GM12875 (cell line): ENCODE data around the gene ATG14.

Experiments used
- H3K4me3 ChIP-seq: one replicate; pipeline ENCODE4 v1.5.1; 2011; ENCODE audit warnings: low read depth, low read length, control low read depth
- TF ChIP-seq, protein P1 (sequence below): IDR thresholded peaks from 2 replicates; pipeline ENCODE4 v1.5.1; 2011; ENCODE audit warnings: low read depth, mild to moderate bottlenecking, control low read depth, inconsistent platforms, low read length, moderate library complexity, borderline replicate concordance; ENCODE audit not compliant: insufficient read depth

ATG14 gene

DNA sequence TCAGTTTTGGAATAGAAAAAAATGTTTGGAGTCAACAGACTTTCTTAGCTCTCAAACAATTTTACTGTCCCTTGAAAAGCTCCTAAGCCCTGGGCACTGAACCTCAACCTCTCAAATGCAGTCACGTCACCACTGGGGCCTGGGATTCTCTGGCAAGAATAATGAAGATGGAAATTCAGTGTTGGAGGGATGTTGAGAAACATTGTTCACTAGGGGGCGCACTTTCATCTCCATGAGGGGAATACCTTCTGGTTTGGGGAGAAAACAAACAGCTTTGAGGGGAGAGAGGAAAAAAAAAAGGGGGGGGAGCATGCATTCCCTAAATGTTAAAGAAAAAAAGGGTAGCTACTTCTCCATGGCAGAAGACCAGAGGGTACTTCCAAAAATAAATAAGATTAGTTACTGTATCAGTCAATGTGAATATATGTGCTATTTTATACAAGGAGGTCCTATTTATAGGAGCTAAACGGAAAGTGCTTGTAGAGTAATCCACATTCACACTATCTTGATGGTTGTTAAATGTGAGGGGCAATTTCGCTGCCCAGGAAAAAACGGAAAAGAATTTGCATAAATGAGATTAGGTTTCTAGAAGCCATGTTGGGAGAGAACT is 34.6 kb upstream of the ATG14 start:
- no peak overlapping the region for H3K4me3 ChIP-seq
- TF ChIP-seq, protein P1, sequence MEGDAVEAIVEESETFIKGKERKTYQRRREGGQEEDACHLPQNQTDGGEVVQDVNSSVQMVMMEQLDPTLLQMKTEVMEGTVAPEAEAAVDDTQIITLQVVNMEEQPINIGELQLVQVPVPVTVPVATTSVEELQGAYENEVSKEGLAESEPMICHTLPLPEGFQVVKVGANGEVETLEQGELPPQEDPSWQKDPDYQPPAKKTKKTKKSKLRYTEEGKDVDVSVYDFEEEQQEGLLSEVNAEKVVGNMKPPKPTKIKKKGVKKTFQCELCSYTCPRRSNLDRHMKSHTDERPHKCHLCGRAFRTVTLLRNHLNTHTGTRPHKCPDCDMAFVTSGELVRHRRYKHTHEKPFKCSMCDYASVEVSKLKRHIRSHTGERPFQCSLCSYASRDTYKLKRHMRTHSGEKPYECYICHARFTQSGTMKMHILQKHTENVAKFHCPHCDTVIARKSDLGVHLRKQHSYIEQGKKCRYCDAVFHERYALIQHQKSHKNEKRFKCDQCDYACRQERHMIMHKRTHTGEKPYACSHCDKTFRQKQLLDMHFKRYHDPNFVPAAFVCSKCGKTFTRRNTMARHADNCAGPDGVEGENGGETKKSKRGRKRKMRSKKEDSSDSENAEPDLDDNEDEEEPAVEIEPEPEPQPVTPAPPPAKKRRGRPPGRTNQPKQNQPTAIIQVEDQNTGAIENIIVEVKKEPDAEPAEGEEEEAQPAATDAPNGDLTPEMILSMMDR, result peak; percentile 59; the same call in 1 of the 2 replicates

DNA sequence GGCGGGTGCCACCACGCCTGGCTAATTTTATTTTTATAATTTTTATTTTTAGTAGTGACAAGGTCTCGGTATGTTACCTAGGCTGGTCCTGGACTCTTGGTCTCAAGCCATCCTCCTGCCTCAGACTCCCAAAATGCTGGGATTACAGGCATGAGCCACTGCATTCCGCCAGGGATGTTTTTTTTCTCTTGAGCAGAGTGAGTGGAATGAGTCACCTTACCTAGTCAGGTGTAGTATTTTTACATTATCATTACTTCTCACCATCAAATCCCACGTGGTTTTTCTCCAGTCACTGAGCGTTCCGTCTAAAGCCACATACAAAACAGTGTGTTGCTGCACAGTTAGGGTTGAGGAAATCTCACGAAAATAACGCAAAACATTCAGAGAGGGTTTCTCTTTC is 29.7 kb upstream of the ATG14 start:
- TF ChIP-seq, protein P1, result no peak

DNA sequence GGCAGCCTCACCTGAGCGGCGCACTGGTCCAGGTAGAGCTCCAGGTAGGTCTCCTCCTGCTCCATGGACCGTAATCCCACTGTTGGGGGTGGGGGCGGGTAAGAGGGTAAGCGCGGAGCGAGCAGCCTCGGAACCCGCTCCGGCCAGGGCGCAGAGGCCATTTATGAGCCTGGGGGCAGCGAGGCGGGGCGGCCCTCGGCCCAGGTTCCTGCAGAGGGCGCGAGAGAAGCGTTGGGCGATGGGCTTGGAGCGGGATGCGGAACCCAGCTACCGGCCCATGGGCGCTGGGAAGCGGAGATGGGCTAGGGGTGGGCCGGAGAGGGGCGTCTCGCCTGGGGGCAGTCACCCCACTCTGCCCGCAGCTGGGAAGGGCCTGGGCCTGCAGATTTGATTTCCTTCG is 28.8 kb upstream of the ATG14 start, which contains the start of gene TBPL2:
Gene TBPL2, minus strand, starts transcription at position 232 of the 400 bp plus-strand sequence. Its CDS starts 167 bp downstream, at position 65.
- H3K4me3 ChIP-seq, result no peak within 1 kb of the TSS
- TF ChIP-seq, protein P1, result no peak

More for the DNA sequence above, 29.7 kb upstream of the ATG14 start:
- no peak overlapping the region for H3K4me3 ChIP-seq

DNA sequence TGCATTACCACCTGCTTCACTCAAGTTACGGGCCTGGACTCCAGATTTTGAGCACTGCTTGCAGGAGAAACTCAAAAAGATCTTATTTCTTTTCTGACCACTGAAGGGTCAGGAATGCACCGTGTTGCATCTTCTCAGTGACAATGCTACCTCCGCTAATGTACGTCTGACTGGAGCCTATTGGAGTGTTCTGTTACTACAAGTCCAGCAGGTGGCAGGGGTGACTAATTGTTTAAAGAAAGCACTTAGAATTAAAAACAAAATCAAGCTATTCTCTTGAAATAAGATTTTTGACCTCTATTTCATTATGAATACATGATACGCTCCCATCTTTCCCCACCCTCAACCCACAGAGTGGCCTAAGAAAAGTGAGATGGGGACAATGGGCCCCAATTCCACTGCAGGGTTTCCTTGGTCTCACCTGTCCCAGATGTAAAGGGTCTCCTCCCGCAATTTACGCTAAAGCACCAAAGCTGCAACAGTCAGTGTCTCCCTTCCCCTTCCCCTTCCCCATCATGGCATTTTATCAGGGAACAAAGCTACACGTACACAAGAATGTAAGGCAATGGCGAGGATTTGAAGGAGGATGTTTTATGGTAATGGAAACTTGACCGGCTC is 26.5 kb upstream of the ATG14 start:
- H3K4me3 ChIP-seq, result no peak overlapping the region
- TF ChIP-seq, protein P1, result peak; percentile 40; the same call in 1 of the 2 replicates

DNA sequence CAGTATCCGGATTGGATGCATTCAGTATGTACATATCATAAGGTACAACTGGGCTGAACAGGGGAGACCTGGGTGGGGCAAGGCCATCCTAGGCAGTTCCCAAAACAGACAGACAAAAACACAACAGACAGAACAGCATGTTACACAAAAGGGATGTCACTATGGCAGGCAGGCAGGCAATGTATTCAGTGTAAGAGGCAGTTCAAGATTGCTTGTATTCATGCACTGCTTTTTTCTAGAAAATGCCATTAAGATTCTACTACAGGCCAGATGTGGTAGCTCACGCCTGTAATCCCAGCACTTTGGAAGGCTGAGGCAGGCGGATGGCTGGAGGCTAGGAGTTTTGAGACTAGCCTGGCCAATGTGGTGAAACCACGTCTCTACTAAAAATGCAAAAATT is 25.3 kb upstream of the ATG14 start:
- no peak overlapping the region for H3K4me3 ChIP-seq
- TF ChIP-seq, protein P1, result no peak

DNA sequence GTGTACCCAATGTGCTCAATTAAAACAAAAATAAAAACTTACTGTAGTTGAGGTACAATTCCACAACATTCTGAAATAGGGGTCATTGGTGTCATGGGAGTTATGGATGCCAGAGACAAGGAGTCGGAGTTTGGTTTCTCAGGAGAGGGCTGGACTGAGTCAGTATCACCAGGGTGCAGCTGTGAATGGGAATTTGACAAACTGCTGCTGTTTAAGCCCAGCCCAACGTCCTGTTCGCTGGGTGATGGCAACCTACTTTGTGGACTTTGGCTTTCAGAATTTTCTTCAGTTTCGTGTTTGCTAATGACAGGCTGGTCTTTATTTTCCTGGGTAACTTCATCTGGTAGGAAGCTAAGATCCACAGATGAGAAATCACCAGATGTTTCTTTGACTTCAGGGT is 24.9 kb upstream of the ATG14 start:
- H3K4me3 ChIP-seq, result no peak overlapping the region
- TF ChIP-seq, protein P1, result no peak

DNA sequence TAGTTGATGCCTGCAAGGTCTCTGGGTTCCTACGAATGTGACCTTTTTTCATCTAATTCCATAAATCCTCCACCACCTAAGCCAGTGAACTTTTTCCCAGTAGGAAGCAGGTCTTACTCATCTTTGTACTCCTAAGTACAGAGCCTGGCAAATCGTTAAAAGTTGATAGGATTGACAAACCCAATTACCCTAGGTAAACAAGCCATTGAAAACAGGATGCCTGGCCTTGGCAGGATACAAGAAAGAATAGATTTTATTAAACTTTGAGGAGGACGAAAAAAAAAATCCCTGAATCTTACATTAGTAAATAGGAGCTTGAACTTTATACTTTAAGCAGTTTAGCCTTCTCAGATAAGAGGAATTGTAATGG is 23.2 kb upstream of the ATG14 start:
- TF ChIP-seq, protein P1, result no peak
- H3K4me3 ChIP-seq, result no peak overlapping the region
